ENCODE data around the gene PRKCG.

DNA sequence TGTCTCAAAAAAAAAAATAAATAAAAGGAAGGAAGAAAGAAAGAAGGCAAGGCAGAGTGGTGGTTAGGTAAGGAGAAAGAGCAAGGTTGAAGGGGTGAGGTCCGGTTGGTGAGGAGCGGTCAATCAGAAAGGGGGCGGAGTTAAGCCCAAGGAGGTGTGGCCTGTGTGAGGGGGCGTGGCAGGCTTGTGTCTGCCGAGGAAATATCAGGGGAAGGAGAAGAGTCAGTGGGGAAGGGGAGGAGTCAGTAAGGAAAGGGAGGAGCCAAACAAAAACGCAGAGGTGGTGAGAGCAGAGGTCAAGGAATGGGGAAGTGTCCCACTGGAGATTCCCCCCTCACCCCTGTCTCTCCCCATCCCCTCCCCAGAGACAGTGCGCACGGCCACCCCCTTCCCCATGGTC is 33.0 kb downstream of the PRKCG start:
- TF ChIP-seq POLR2A (IDR thresholded peaks at IDR 0.05; ENCODE audit: low read depth, low read length) (no peak), POLR2AphosphoS5 (IDR thresholded peaks at IDR 0.05; ENCODE audit: low read depth, low read length) (no peak), TAF1 (IDR thresholded peaks at IDR 0.05; ENCODE audit: low read depth, low read length) (no peak), PAX5 (IDR thresholded peaks at IDR 0.05; ENCODE audit: insufficient read depth, low read length, severe bottlenecking) (no peak)
